GM12878 (cell line): ENCODE measurements around the gene RMDN3. TPM values are rescaled to one million over a fixed set of nuclear protein-coding genes. Genes with fewer than 3 reads are reported as not detected.

Experiments
- ATAC-seq: fragments of 200-7000 bp; cut with Tn5 transposase; 3 replicates; pipeline ENCODE4 v1.9.1; 2020; ENCODE audit warnings: mild to moderate bottlenecking, moderate library complexity
- BruUV-seq: library from RNA; stranded (reverse); fragments of 400-500 nt; replicated peaks from 2 replicates; lab custom pipeline; 2021; lab: Mats Ljungman, UMichigan
- CTCF ChIA-PET: fragments of 300-600 bp; sonication (Branson Sonifier 250); formaldehyde crosslinking; extraction: SDS; loops from one replicate; lab custom pipeline; 2021; ENCODE audit warnings: inconsistent platforms; lab: Yijun Ruan, JAX
- POLR2A ChIA-PET: fragments of 350-600 bp; formaldehyde crosslinking; extraction: SDS; loops from one replicate; lab custom pipeline; 2021; ENCODE audit warnings: inconsistent platforms; lab: Charles Lee
- RAD21 ChIA-PET: fragments of 300-600 bp; sonication (Branson Sonifier 250); formaldehyde crosslinking; loops from one replicate; lab custom pipeline; 2023; ENCODE audit warnings: antibody characterized with exemption; ENCODE audit not compliant: unreplicated experiment; lab: Charles Lee
- SMC1A ChIA-PET: fragments of 300-600 bp; sonication (Branson Sonifier 250); formaldehyde crosslinking; loops from one replicate; lab custom pipeline; 2023; ENCODE audit not compliant: unreplicated experiment, uncharacterized antibody; lab: Charles Lee
- DNase-seq: peaks from one replicate; pipeline ENCODE4 v3.0.0-alpha.2; 2011; ENCODE audit warnings: low read depth, low spot score
- FAIRE-seq: peaks from 3 replicates; lab custom pipeline; 2011; peaks lifted over from hg19 to GRCh38; lab: Jason Lieb, UNC
- H2AFZ ChIP-seq: 2 replicates; pipeline ENCODE4 v1.6.0; 2011; ENCODE audit warnings: low read depth, low read length, control low read depth; ENCODE audit not compliant: control insufficient read depth
- H3K27ac ChIP-seq: 2 replicates; pipeline ENCODE4 v1.5.1; 2011; ENCODE audit warnings: control low read depth; ENCODE audit not compliant: control insufficient read depth, insufficient read depth
- H3K27me3 ChIP-seq, 2 experiments: replicated peaks in 1 of 2; 2 replicates each; pipeline versions ENCODE4 v1.6.0 to v1.6.1; 2011; ENCODE audit warnings: low read length in 1 of 2; ENCODE audit not compliant: control insufficient read depth in 2 of 2, insufficient read depth in 2 of 2
- H3K36me3 ChIP-seq, 2 experiments: 2 replicates each; pipeline ENCODE4 v1.5.1; 2011; ENCODE audit warnings: low read length in 1 of 2; ENCODE audit not compliant: control insufficient read depth in 2 of 2, insufficient read depth in 2 of 2
- H3K4me1 ChIP-seq: 2 replicates; pipeline ENCODE4 v1.6.1; 2011; ENCODE audit warnings: mild to moderate bottlenecking, low read length, moderate library complexity, mixed read lengths; ENCODE audit not compliant: control insufficient read depth, insufficient read depth
- H3K4me2 ChIP-seq: 2 replicates; pipeline ENCODE4 v1.6.0; 2011; ENCODE audit warnings: control low read depth; ENCODE audit not compliant: control insufficient read depth, insufficient read depth
- H3K4me3 ChIP-seq: fragments of 200-600 bp; sonication (generic); 2 replicates; pipeline ENCODE4 v1.5.1; 2016
- H3K79me2 ChIP-seq: 2 replicates; pipeline ENCODE4 v1.6.0; 2011; ENCODE audit warnings: low read length; ENCODE audit not compliant: control insufficient read depth, insufficient read depth
- H3K9ac ChIP-seq: 2 replicates; pipeline ENCODE4 v1.8.0; 2011; ENCODE audit warnings: low read length, control low read depth, mixed read lengths; ENCODE audit not compliant: control insufficient read depth, insufficient read depth
- H3K9me3 ChIP-seq: replicated peaks from 3 replicates; pipeline ENCODE4 v1.5.1; 2011; ENCODE audit warnings: mild to moderate bottlenecking, low read length; ENCODE audit not compliant: control insufficient read depth, insufficient read depth
- H4K20me1 ChIP-seq: 2 replicates; pipeline ENCODE4 v1.6.0; 2011; ENCODE audit not compliant: control insufficient read depth, insufficient read depth
- CHD4 ChIP-seq: fragments of 200-600 bp; sonication (generic); IDR thresholded peaks from 2 replicates; pipeline ENCODE4 v1.6.1; 2016; ENCODE audit warnings: mild to moderate bottlenecking
- CTCF ChIP-seq, 3 experiments: IDR thresholded peaks in 2 of 3; conservative IDR thresholded peaks in 1 of 3; 2 replicates each; pipeline ENCODE4 v1.5.1; 2011; ENCODE audit warnings: low read depth in 3 of 3, low read length in 3 of 3, mild to moderate bottlenecking in 3 of 3, control low read depth in 2 of 3, moderate library complexity in 2 of 3, inconsistent platforms in 1 of 3, mixed read lengths in 1 of 3; ENCODE audit not compliant: control insufficient read depth in 2 of 3, insufficient read depth in 1 of 3; ENCODE audit errors: extremely low read depth in 1 of 3
- MEF2B ChIP-seq: fragments of 450-650 bp; IDR thresholded peaks from 2 replicates; pipeline ENCODE4 v1.6.1; 2018; ENCODE audit warnings: mild to moderate bottlenecking, moderate library complexity; ENCODE audit not compliant: partially characterized antibody, poor library complexity, severe bottlenecking
- NFXL1 ChIP-seq: fragments of 450-650 bp; IDR thresholded peaks from 2 replicates; pipeline ENCODE4 v1.6.1; 2017; ENCODE audit warnings: antibody characterized with exemption, mild to moderate bottlenecking, borderline replicate concordance
- RAD21 ChIP-seq: IDR thresholded peaks from 2 replicates; pipeline ENCODE4 v1.6.1; 2011; ENCODE audit warnings: mild to moderate bottlenecking, low read depth, low read length, moderate library complexity; ENCODE audit not compliant: insufficient read depth
- WGBS: methylation state at CpG from one replicate; pipeline ENCODE4 v1.1.6; 2016; ENCODE audit warnings: low lambda C conversion rate; ENCODE audit not compliant: insufficient replicate concordance, insufficient coverage; ENCODE audit errors: missing lambda C conversion rate; 5-methylcytosine and 5-hydroxymethylcytosine counted together
- in situ Hi-C: fragments of 300-500 bp; cut with MboI; formaldehyde crosslinking; loops from 9 replicates; pipeline ENCODE4 v1.14.3; 2018; ENCODE audit warnings: mixed read lengths
- intact Hi-C: fragments of 100-400 bp; cut with micrococcal nuclease; formaldehyde crosslinking; loops from one replicate; pipeline ENCODE4 v1.14.2; 2022; ENCODE audit not compliant: unreplicated experiment
- polyA plus RNA-seq, 11 experiments: library from polyadenylated mRNA; depleted of rRNA in 4 of 11; unstranded in 6 of 11; stranded (reverse) in 5 of 11; fragments of >200 nt; fragmentation: Nextera tagmentation in 4 of 11; fragmentation: Illumina TruSeq in 1 of 11; extraction: Ambion mirVana in 4 of 11; extraction: Trizol in 1 of 11; gene quantifications; 1 replicate in 1 of 11; 2 replicates in 10 of 11; pipeline versions ENCODE4 v1.2.1 to v1.2.3, GENCODE V29; 2011 to 2016; ENCODE audit warnings: inconsistent platforms in 2 of 11, missing spikeins in 2 of 11, low read depth in 1 of 11
- total RNA-seq, 4 experiments: library from RNA; depleted of rRNA in 3 of 4; stranded (reverse); fragments of >200 nt in 3 of 4; fragmentation: Illumina TruSeq in 1 of 4; extraction: Trizol in 1 of 4; gene quantifications; 2 replicates each; pipeline versions ENCODE4 v1.2.1 to v1.2.3, GENCODE V29; 2013 to 2021

The RMDN3 gene
- total and polyA plus RNA-seq, 10 of the 15 experiments (the other 5 are each of a cell fraction or from before 2014, with no cell fraction given) = 5.7 to 44.4 (median 20.3) TPM

GRCh38 chr15:40706121-40706520 lies 48.9 kb downstream of the RMDN3 start:
- Histone ChIP-seq H3K79me2 (no peaks in the 10 kb centered on the region), H3K27me3 (no peaks in the 10 kb centered on the region), H3K9ac (no peak overlapping the region), H3K36me3 (peaks cover 3 to 24% of the 10 kb centered on the region in 2 experiments), H3K27ac (no peak overlapping the region), H3K4me3 (no peak overlapping the region), H2AFZ (no peak overlapping the region), H3K9me3 (no peaks in the 10 kb centered on the region), H3K4me2 (no peak overlapping the region), H3K4me1 (no peaks in the 10 kb centered on the region), H4K20me1 (no peaks in the 10 kb centered on the region)
- no peak for TF ChIP-seq MEF2B
- no peak for TF ChIP-seq CHD4
- POLR2A ChIA-PET = interaction anchor here (0.5 kb wide), 1 partner anchor 724 kb away, joined by 3 read pairs; no protein-coding TSS in a partner anchor
- no TSS peak for BruUV-seq
- WGBS = 98% methylated on average over 2 of the region's 2 CpGs
- SMC1A ChIA-PET = interaction anchor here (1.8 kb wide), 1 partner anchor 12 kb away, joined by 6 read pairs; the partner anchor contains the start of gene RAD51
- no peak for ATAC-seq
- intact Hi-C loops = no loop called here
- RAD21 ChIA-PET = no interaction called here
- CTCF ChIA-PET = interaction anchor here (1.4 kb wide), 1 partner anchor 186 kb away, joined by 4 read pairs; no protein-coding TSS in a partner anchor
- in situ Hi-C loops = no loop called here
- DNase-seq = no peak
- FAIRE-seq = no peak

GRCh38 chr15:40702077-40702476 lies 53.0 kb downstream of the RMDN3 start:
- FAIRE-seq (no peak), ATAC-seq (peak; percentile 33; the same call in 1 of the 3 replicates), DNase-seq (no peak)
- RAD21 ChIA-PET = interaction anchor here (0.7 kb wide), 1 partner anchor 190 kb away, joined by 4 read pairs; no protein-coding TSS in a partner anchor
- Histone ChIP-seq H3K36me3 (peaks cover 0 to 26% of the 10 kb centered on the region in 2 experiments; a peak in 3 of 4 replicates), H4K20me1 (no peaks in the 10 kb centered on the region), H3K4me1 (0 out of 2 replicates have a peak, but pooled peaks cover 2% of the 10 kb centered on the region), H3K79me2 (peaks cover 6% of the 10 kb centered on the region), H3K27me3 (no peaks in the 10 kb centered on the region), H2AFZ (no peak overlapping the region), H3K9me3 (no peaks in the 10 kb centered on the region), H3K27ac (no peak overlapping the region), H3K4me2 (no peak overlapping the region), H3K9ac (no peak overlapping the region), H3K4me3 (no peak overlapping the region)
- SMC1A ChIA-PET = interaction anchor here (1.4 to 2.1 kb wide), 3 partner anchors 8 to 83 kb away, joined by 4 to 8 read pairs (median 5); no protein-coding TSS in a partner anchor
- CTCF ChIA-PET = interaction anchor here (1.1 to 2.0 kb wide), 6 partner anchors 80 to 192 kb away, joined by 3 to 18 read pairs (median 5); partner anchors contain the start of gene VPS18
- intact Hi-C loops = loop anchor here (5.0 kb wide), 1 partner anchor 80 kb away; no protein-coding TSS in a partner anchor
- BruUV-seq = no TSS peak
- TF ChIP-seq CTCF (IDR thresholded peaks at IDR 0.05 in 2 of 3, conservative IDR thresholded peaks at IDR 0.05 in 1 of 3; ENCODE audit: control insufficient read depth in 2 of 3, extremely low read depth in 1 of 3, insufficient read depth in 1 of 3, low read depth in 3 of 3, low read length in 3 of 3) (peak; percentile 28 to 42 (median 36); a peak in 3 of 6 replicates), NFXL1 (no peak), RAD21 (peak; percentile 44; the same call in 1 of the 2 replicates)
- WGBS = 86% methylated on average over 7 of the region's 7 CpGs
- POLR2A ChIA-PET = interaction anchor here (1.5 kb wide), 1 partner anchor 189 kb away, joined by 3 read pairs; no protein-coding TSS in a partner anchor
- in situ Hi-C loops = no loop called here
